Pancreas (tissue), 10 donors: ENCODE data around the gene IMMP2L. TPM values are rescaled to one million over a fixed set of nuclear protein-coding genes. Genes with fewer than 3 reads are reported as not detected.

Experiments
- ATAC-seq, 4 donors: fragments of 200-7000 bp; cut with Tn5 transposase; one replicate each; pipeline versions ENCODE4 v1.8.0 to v1.9.1; 2020; ENCODE audit warnings: mild to moderate bottlenecking in 4 of 4, moderate library complexity in 4 of 4
- DNase-seq, 6 donors: peaks; one replicate each; pipeline ENCODE4 v3.0.0-alpha.2; 2020
- FAIRE-seq: peaks from 2 replicates; lab custom pipeline; 2012; peaks lifted over from hg19 to GRCh38; lab: Jason Lieb, UNC
- H3K27ac ChIP-seq, 4 donors: fragments of 200-600 bp; sonication (generic); 1 replicate in 3 of 4; 2 replicates in 1 of 4; pipeline versions ENCODE4 v1.5.0 to v1.8.0; 2020
- H3K27me3 ChIP-seq, 4 donors: fragments of 200-600 bp; one replicate each; pipeline ENCODE4 v1.8.0; 2021
- H3K36me3 ChIP-seq, 3 donors: fragments of 200-600 bp; sonication (generic) in 1 of 3; one replicate each; pipeline versions ENCODE4 v1.5.0 to v1.8.0; 2020 to 2021
- H3K4me1 ChIP-seq, 3 donors: fragments of 200-600 bp; one replicate each; pipeline ENCODE4 v1.8.0; 2021
- H3K4me3 ChIP-seq, 4 donors: fragments of 200-600 bp; sonication (generic) in 2 of 4; one replicate each; pipeline versions ENCODE4 v1.5.0 to v1.8.0; 2020 to 2021
- H3K9me3 ChIP-seq, 4 donors: fragments of 200-600 bp; one replicate each; pipeline ENCODE4 v1.8.0; 2021
- CTCF ChIP-seq, 4 donors: fragments of 200-600 bp; sonication (generic) in 3 of 4; IDR thresholded peaks; one replicate each; pipeline versions ENCODE4 v1.5.0 to v1.8.0; 2021; ENCODE audit warnings: antibody characterized with exemption in 4 of 4
- WGBS, 2 donors: extraction: QIAGEN DNeasy Blood & Tissue Kit; methylation state at CpG; one replicate each; pipeline ENCODE4 v1.1.7; 2013; 5-methylcytosine and 5-hydroxymethylcytosine counted together
- intact Hi-C, 3 donors: fragments of 100-400 bp; cut with DNase I; formaldehyde crosslinking; loops; one replicate each; pipeline versions ENCODE4 v1.11.1 to v1.14.2; 2022
- polyA plus RNA-seq, 2 donors: library from polyadenylated mRNA; stranded (reverse); fragments of 200-250 nt; gene quantifications; one replicate each; pipeline ENCODE4 v1.2.3, GENCODE V29; 2013
- total RNA-seq, 6 donors: library from RNA; stranded (reverse); fragmentation: NEBNext Ultra II Directional in 4 of 6; extraction: Animal tissue kit (Norgen Biotek cat#: 25700) in 4 of 6; gene quantifications; one replicate each; pipeline versions ENCODE4 v1.2.1 to v1.2.4, GENCODE V29; 2021 to 2023
- donor health status: healthy with polysubstance abuse.
- donor health status: DM: no; HTN: no; CAD: no; lungs with moderate emphysema.
- donor health status: DM: no; HTN: no; CAD: no.
- donor health status: control.
- donor health status: control.
- donor health status: Bipolar disorder and iron deficiency.
- donor health status: DM: yes; HTN: yes; CAD: no.
- donor health status: DM: no; HTN: no; CAD: no.
- donor health status: DM: no; HTN: no; CAD: no.
- donor health status: DM: yes; HTN: yes; CAD: no.

The IMMP2L gene
- total and polyA plus RNA-seq, 8 donors, result 7.3 to 30.0 (median 12.9) TPM

GRCh38 chr7:110623436-110623835, 938.9 kb downstream of the IMMP2L start:
- Histone ChIP-seq H3K4me3 (no peak overlapping the region), H3K27ac (no peak overlapping the region), H3K4me1 (no peaks in the 10 kb centered on the region), H3K36me3 (no peaks in the 10 kb centered on the region), H3K9me3 (no peaks in the 10 kb centered on the region), H3K27me3 (no peaks in the 10 kb centered on the region)
- WGBS, 2 donors, result 94 to 99% methylated on average over 3 of the region's 3 CpGs
- no peak for TF ChIP-seq CTCF (IDR thresholded peaks at IDR 0.05)
- ATAC-seq, result no peak
- intact Hi-C loops, result no loop called here
- FAIRE-seq, result no peak
- DNase-seq, result no peak

DNA sequence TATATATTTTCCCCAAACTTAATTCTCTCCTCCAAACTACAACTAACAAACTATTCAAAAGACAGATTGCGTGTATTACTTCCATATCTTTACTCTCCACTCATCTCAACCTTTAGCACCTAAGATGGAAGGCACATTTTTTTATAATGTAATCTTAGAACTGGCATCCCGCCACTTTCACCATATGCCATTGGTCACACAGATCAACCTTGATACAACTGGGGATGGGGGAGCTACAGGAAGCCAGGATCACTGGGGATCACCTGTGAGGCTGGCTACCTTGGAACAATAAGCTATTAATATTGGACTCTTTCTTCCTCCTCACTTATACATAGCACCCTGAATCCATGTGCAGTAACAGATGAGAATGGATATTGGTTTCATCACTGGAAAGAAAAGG, 941.0 kb downstream of the IMMP2L start:
- intact Hi-C loops, result no loop called here
- DNase-seq, result peak in 3 of 6 donors; percentile 22 to 38 (median 29)
- H3K27me3 ChIP-seq, result no peaks in the 10 kb centered on the region
- no peak overlapping the region for H3K4me3 ChIP-seq
- FAIRE-seq, result no peak
- no peak overlapping the region for H3K27ac ChIP-seq
- H3K36me3 ChIP-seq, result no peaks in the 10 kb centered on the region
- no peaks in the 10 kb centered on the region for H3K9me3 ChIP-seq
- H3K4me1 ChIP-seq, result no peaks in the 10 kb centered on the region
- ATAC-seq, result peak in 3 of 4 donors; percentile 31 to 71 (median 68)
- no peak for TF ChIP-seq CTCF (IDR thresholded peaks at IDR 0.05)
- WGBS, 2 donors, result 35 to 41% methylated on average over 2 of the region's 2 CpGs

- no peak for TF ChIP-seq CTCF (IDR thresholded peaks at IDR 0.05)
- no peak for ATAC-seq
- WGBS, 2 donors, result 91 to 92% methylated on average over 7 of the region's 7 CpGs
Measured at GRCh38 chr7:110620110-110620735, 942.1 kb downstream of the IMMP2L start.

More at GRCh38 chr7:110620110-110620735, 942.1 kb downstream of the IMMP2L start:
- no peaks in the 10 kb centered on the region for H3K27me3 ChIP-seq
- intact Hi-C loops, result no loop called here
- FAIRE-seq (no peak), DNase-seq (no peak)
- no peak overlapping the region for H3K4me3 ChIP-seq
- no peak overlapping the region for H3K27ac ChIP-seq
- H3K4me1 ChIP-seq, result no peaks in the 10 kb centered on the region
- no peaks in the 10 kb centered on the region for H3K9me3 ChIP-seq
- no peaks in the 10 kb centered on the region for H3K36me3 ChIP-seq
